ENCODE data around the gene PIEZO1. TPM values are rescaled to one million over a fixed set of nuclear protein-coding genes. Genes with fewer than 3 reads are reported as not detected.

PIEZO1 gene
- total and polyA plus RNA-seq, 9 of the 15 experiments (the other 6 are each of a cell fraction or from before 2014, with no cell fraction given): 3.6 to 432 (median 131) TPM

DNA sequence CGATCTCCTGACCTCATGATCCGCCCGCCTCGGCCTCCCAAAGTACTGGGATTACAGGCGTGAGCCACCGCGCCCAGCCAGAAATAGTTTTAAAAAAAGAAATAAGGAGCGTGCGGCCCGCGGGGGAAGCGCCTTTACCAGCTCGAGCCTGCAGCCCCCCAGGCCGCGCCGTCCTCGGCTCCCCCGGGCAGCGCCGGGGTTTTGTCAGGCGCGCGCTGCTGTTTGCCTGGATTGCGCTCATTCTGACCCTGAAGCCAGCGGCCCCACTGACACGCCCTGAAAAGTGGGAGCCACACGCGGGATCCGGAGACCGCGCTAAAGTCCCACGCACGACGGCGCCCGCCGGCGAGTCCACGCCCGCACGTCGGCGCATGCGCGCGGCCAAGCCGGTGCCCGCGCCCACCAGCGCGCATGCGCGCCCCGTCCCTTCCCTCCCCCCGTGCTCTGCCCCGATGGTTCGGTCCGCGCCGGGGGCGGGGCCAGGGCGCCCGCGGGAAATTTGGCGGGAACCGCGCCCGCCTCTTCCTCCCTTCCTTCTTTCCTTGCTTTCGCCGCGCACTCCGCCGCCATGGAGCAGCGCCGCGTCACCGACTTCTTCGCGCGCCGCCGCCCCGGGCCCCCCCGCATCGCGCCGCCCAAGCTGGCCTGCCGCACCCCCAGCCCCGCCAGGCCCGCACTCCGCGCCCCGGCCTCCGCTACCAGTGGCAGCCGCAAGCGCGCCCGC, 18.4 kb upstream of the PIEZO1 start, which contains the start of gene CDT1 (continued):
- TF ChIP-seq, protein P1, sequence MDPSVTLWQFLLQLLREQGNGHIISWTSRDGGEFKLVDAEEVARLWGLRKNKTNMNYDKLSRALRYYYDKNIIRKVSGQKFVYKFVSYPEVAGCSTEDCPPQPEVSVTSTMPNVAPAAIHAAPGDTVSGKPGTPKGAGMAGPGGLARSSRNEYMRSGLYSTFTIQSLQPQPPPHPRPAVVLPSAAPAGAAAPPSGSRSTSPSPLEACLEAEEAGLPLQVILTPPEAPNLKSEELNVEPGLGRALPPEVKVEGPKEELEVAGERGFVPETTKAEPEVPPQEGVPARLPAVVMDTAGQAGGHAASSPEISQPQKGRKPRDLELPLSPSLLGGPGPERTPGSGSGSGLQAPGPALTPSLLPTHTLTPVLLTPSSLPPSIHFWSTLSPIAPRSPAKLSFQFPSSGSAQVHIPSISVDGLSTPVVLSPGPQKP (CRISPR knock-in tag; IDR thresholded peaks at IDR 0.05): no peak
- TF ChIP-seq NONO (IDR thresholded peaks at IDR 0.05; ENCODE audit: low read depth in 2 of 2, low read length in 1 of 2) (peak in 1 of 2 experiments; percentile 97; a peak in 2 of 4 replicates), HMG20B (CRISPR knock-in tag; IDR thresholded peaks at IDR 0.05) (no peak), POLR2AphosphoS5 (IDR thresholded peaks at IDR 0.05; ENCODE audit: control insufficient read depth, insufficient read depth, low read depth, low read length) (peak; percentile 49), ZNF253 (CRISPR knock-in tag; conservative IDR thresholded peaks at IDR 0.05) (no peak), MYNN (IDR thresholded peaks at IDR 0.05) (no peak), MYNN (CRISPR knock-in tag; IDR thresholded peaks at IDR 0.05) (no peak), ZNF41 (CRISPR knock-in tag; conservative IDR thresholded peaks at IDR 0.05) (no peak), SLC30A9 (CRISPR knock-in tag; IDR thresholded peaks at IDR 0.05) (no peak), SUPT5H (IDR thresholded peaks at IDR 0.05) (0 out of 2 replicates have a peak, but pooled peaks have one; percentile 59), BHLHE40 (IDR thresholded peaks at IDR 0.05; ENCODE audit: low read length) (peak; percentile 79), PHB2 (IDR thresholded peaks at IDR 0.05; ENCODE audit: low read depth) (no peak), SAFB2 (IDR thresholded peaks at IDR 0.05; ENCODE audit: borderline replicate concordance, low read depth, low read length, severe bottlenecking) (no peak), ZNF644 (tag; IDR thresholded peaks at IDR 0.05; ENCODE audit: low read depth) (no peak), MCM3 (IDR thresholded peaks at IDR 0.05) (no peak), HNRNPH1 (optimal IDR thresholded peaks at IDR 0.05; ENCODE audit: low read depth, low read length) (no peak), JUN (IDR thresholded peaks at IDR 0.05; ENCODE audit: borderline replicate concordance, low read depth, low read length) (no peak), JUN (CRISPR knock-in tag; IDR thresholded peaks at IDR 0.05; ENCODE audit: borderline replicate concordance) (0 out of 2 replicates have a peak, but pooled peaks have one; percentile 74), XRCC3 (IDR thresholded peaks at IDR 0.05) (no peak), ZNF263 (CRISPR knock-in tag; IDR thresholded peaks at IDR 0.05; ENCODE audit: borderline replicate concordance) (no peak), ZNF232 (CRISPR knock-in tag; IDR thresholded peaks at IDR 0.05) (no peak), PTTG1 (tag; IDR thresholded peaks at IDR 0.05; ENCODE audit: low read depth) (no peak), KDM2B (CRISPR knock-in tag; IDR thresholded peaks at IDR 0.05) (no peak; the same call in 1 of the 2 replicates)
- TF ChIP-seq, protein P2, sequence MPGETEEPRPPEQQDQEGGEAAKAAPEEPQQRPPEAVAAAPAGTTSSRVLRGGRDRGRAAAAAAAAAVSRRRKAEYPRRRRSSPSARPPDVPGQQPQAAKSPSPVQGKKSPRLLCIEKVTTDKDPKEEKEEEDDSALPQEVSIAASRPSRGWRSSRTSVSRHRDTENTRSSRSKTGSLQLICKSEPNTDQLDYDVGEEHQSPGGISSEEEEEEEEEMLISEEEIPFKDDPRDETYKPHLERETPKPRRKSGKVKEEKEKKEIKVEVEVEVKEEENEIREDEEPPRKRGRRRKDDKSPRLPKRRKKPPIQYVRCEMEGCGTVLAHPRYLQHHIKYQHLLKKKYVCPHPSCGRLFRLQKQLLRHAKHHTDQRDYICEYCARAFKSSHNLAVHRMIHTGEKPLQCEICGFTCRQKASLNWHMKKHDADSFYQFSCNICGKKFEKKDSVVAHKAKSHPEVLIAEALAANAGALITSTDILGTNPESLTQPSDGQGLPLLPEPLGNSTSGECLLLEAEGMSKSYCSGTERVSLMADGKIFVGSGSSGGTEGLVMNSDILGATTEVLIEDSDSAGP (CRISPR knock-in tag; IDR thresholded peaks at IDR 0.05): no peak
- TF ChIP-seq, protein P3, sequence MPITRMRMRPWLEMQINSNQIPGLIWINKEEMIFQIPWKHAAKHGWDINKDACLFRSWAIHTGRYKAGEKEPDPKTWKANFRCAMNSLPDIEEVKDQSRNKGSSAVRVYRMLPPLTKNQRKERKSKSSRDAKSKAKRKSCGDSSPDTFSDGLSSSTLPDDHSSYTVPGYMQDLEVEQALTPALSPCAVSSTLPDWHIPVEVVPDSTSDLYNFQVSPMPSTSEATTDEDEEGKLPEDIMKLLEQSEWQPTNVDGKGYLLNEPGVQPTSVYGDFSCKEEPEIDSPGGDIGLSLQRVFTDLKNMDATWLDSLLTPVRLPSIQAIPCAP (CRISPR knock-in tag; IDR thresholded peaks at IDR 0.05; ENCODE audit: borderline replicate concordance): no peak
- TF ChIP-seq, protein P4, sequence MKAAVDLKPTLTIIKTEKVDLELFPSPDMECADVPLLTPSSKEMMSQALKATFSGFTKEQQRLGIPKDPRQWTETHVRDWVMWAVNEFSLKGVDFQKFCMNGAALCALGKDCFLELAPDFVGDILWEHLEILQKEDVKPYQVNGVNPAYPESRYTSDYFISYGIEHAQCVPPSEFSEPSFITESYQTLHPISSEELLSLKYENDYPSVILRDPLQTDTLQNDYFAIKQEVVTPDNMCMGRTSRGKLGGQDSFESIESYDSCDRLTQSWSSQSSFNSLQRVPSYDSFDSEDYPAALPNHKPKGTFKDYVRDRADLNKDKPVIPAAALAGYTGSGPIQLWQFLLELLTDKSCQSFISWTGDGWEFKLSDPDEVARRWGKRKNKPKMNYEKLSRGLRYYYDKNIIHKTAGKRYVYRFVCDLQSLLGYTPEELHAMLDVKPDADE (conservative IDR thresholded peaks at IDR 0.05; ENCODE audit: control insufficient read depth, low read depth, low read length): 0 out of 2 replicates have a peak, but pooled peaks have one; percentile 50
